OCI-LY7 (cell line): ENCODE data around the gene ANGPTL7. TPM values are rescaled to one million over a fixed set of nuclear protein-coding genes. Genes with fewer than 3 reads are reported as not detected.

Experiments
- BruUV-seq: library from RNA; stranded (reverse); fragments of 400-500 nt; replicated peaks from 2 replicates; lab custom pipeline; 2021; lab: Mats Ljungman, UMichigan
- CTCF ChIA-PET: fragments of 300-600 bp; sonication (Branson Sonifier 250); formaldehyde crosslinking; loops from one replicate; lab custom pipeline; 2022; ENCODE audit warnings: antibody characterized with exemption; ENCODE audit not compliant: unreplicated experiment; lab: Charles Lee
- POLR2A ChIA-PET: fragments of 300-600 bp; sonication (Branson Sonifier 250); formaldehyde crosslinking; loops from one replicate; lab custom pipeline; 2022; ENCODE audit warnings: antibody characterized with exemption; lab: Charles Lee
- DNase-seq: peaks from one replicate; pipeline ENCODE4 v3.0.0-alpha.2; 2015; ENCODE audit warnings: low spot score
- H2AFZ ChIP-seq: fragments of 200-600 bp; sonication (generic), shearing (Covaris generic); 2 replicates; pipeline ENCODE4 v1.6.1; 2014; ENCODE audit warnings: mild to moderate bottlenecking, antibody characterized with exemption, low read length, moderate library complexity
- H3K27ac ChIP-seq: fragments of 200-600 bp; sonication (generic); 2 replicates; pipeline ENCODE4 v1.5.1; 2014; ENCODE audit warnings: mixed run types, low read depth, mild to moderate bottlenecking, moderate library complexity, low read length, inconsistent platforms; ENCODE audit not compliant: poor library complexity, severe bottlenecking
- H3K36me3 ChIP-seq: fragments of 200-600 bp; sonication (generic); 2 replicates; pipeline ENCODE4 v1.6.1; 2014; ENCODE audit warnings: mild to moderate bottlenecking, antibody characterized with exemption, low read length, moderate library complexity, mixed read lengths; ENCODE audit not compliant: insufficient read depth
- H3K4me1 ChIP-seq: fragments of 200-600 bp; sonication (generic); 2 replicates; pipeline ENCODE4 v1.5.1; 2014; ENCODE audit warnings: mild to moderate bottlenecking, low read length; ENCODE audit not compliant: insufficient read depth, poor library complexity, severe bottlenecking
- H3K4me2 ChIP-seq: fragments of 200-600 bp; sonication (generic); 2 replicates; pipeline ENCODE4 v1.6.1; 2014; ENCODE audit warnings: mild to moderate bottlenecking, low read length
- H3K4me3 ChIP-seq: fragments of 200-600 bp; sonication (generic); 2 replicates; pipeline ENCODE4 v1.5.1; 2014; ENCODE audit warnings: mild to moderate bottlenecking, low read depth, low read length; ENCODE audit not compliant: poor library complexity, severe bottlenecking
- H3K79me2 ChIP-seq: fragments of 200-600 bp; sonication (generic); 2 replicates; pipeline ENCODE4 v1.6.1; 2016; ENCODE audit warnings: low read depth, mild to moderate bottlenecking, low read length, moderate library complexity, mixed read lengths; ENCODE audit not compliant: insufficient read depth
- H3K9me2 ChIP-seq: fragments of 200-600 bp; sonication (generic); 2 replicates; pipeline ENCODE4 v1.6.1; 2016; ENCODE audit warnings: mild to moderate bottlenecking, low read length, mixed read lengths; ENCODE audit not compliant: insufficient read depth
- H3K9me3 ChIP-seq: fragments of 200-600 bp; sonication (generic); 2 replicates; pipeline ENCODE4 v1.6.1; 2014; ENCODE audit warnings: mild to moderate bottlenecking, mixed run types, low read length, mixed read lengths
- H4K20me1 ChIP-seq: fragments of 200-600 bp; sonication (generic); 2 replicates; pipeline ENCODE4 v1.6.1; 2014; ENCODE audit warnings: mild to moderate bottlenecking, antibody characterized with exemption, low read length, moderate library complexity, mixed read lengths; ENCODE audit not compliant: insufficient read depth
- CTCF ChIP-seq: fragments of 200-600 bp; sonication (generic); conservative IDR thresholded peaks from 2 replicates; pipeline ENCODE4 v1.5.1; 2014; ENCODE audit warnings: mild to moderate bottlenecking, antibody characterized with exemption, low read length, moderate library complexity, mixed read lengths
- EZH2phosphoT487 ChIP-seq: fragments of 200-600 bp; sonication (generic); IDR thresholded peaks from 2 replicates; pipeline ENCODE4 v1.6.1; 2018; ENCODE audit warnings: low read depth, borderline replicate concordance, mild to moderate bottlenecking, mixed run types, antibody characterized with exemption, low read length, moderate library complexity, mixed read lengths
- intact Hi-C: fragments of 100-400 bp; cut with micrococcal nuclease; formaldehyde crosslinking; loops from one replicate; pipeline ENCODE4 v1.10.0; 2022; ENCODE audit not compliant: unreplicated experiment
- total RNA-seq, 2 experiments: library from RNA; depleted of rRNA in 1 of 2; stranded (reverse); fragments of >200 nt in 1 of 2; shearing (Covaris generic) in 1 of 2; gene quantifications; 2 replicates each; pipeline ENCODE4 v1.2.3, GENCODE V29; 2014 to 2022

Gene ANGPTL7
- total RNA-seq, 2 experiments from 2014 or later: not detected

- Histone ChIP-seq H2AFZ (no peak overlapping the region), H3K27ac (peak overlapping the region; percentile 86), H3K9me3 (no peaks in the 10 kb centered on the region), H3K79me2 (peaks cover 22% of the 10 kb centered on the region; the same call in 1 of the 2 replicates), H3K36me3 (peaks cover 92% of the 10 kb centered on the region), H3K4me1 (peaks cover 51% of the 10 kb centered on the region), H3K9me2 (no peaks in the 10 kb centered on the region), H3K4me2 (peak overlapping the region; percentile 56), H3K4me3 (peak overlapping the region; percentile 8), H4K20me1 (no peaks in the 10 kb centered on the region)
- TF ChIP-seq CTCF (no peak), EZH2phosphoT487 (no peak)
- peak; percentile 59 for DNase-seq
- intact Hi-C loops: no loop called here
- ChIA-PET POLR2A (interaction anchor here (1.0 to 1.8 kb wide), 5 partner anchors 10 to 131 kb away, joined by 3 to 6 read pairs (median 4); no protein-coding TSS in a partner anchor), CTCF (no interaction called here)
- no TSS peak for BruUV-seq
These were observed 40.0 kb downstream of the ANGPTL7 start for GRCh38 chr1:11229203-11229602.

- H3K9me3 ChIP-seq: no peaks in the 10 kb centered on the region
- no peak overlapping the region for H2AFZ ChIP-seq
- ChIA-PET POLR2A (interaction anchor here (0.6 to 1.4 kb wide), 2 partner anchors 7 to 487 kb away, joined by 3 read pairs; no protein-coding TSS in a partner anchor), CTCF (no interaction called here)
- no peak overlapping the region for H3K27ac ChIP-seq
- no peak for DNase-seq
- no peaks in the 10 kb centered on the region for H3K9me2 ChIP-seq
- intact Hi-C loops: no loop called here
- H3K79me2 ChIP-seq: no peaks in the 10 kb centered on the region
- no TSS peak for BruUV-seq
- H4K20me1 ChIP-seq: no peaks in the 10 kb centered on the region
- no peak for TF ChIP-seq EZH2phosphoT487
- TF ChIP-seq CTCF: no peak
- H3K4me3 ChIP-seq: no peak overlapping the region
- H3K4me1 ChIP-seq: peaks cover 17% of the 10 kb centered on the region
- peaks cover 100% of the 10 kb centered on the region for H3K36me3 ChIP-seq
- no peak overlapping the region for H3K4me2 ChIP-seq
These were observed 44.1 kb downstream of the ANGPTL7 start for GRCh38 chr1:11233208-11233607.

DNA sequence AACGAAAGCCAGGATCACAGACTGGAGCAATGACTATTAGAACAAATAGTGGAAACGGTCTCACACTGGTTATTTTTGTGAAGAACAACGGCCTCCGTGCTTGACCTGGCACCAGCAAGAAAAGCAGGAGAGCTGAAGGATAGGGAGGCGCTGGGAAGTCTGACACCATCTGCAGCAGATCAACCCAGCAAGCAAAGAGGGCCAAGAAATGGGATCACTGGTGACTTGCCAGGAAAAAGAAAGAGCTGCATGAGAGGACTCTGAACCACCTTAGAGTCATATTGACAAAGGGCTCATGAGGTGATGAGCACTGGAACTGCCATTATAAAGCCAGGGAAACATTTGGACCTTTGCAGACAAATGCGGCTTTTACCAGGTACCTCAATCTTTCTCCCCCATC, 48.2 kb downstream of the ANGPTL7 start:
- Histone ChIP-seq H3K27ac (no peak overlapping the region), H3K9me2 (no peaks in the 10 kb centered on the region), H3K4me2 (no peak overlapping the region), H3K79me2 (no peaks in the 10 kb centered on the region), H3K9me3 (no peaks in the 10 kb centered on the region), H3K36me3 (peaks cover 96% of the 10 kb centered on the region), H3K4me3 (no peak overlapping the region), H4K20me1 (no peaks in the 10 kb centered on the region), H2AFZ (no peak overlapping the region), H3K4me1 (peaks cover 5% of the 10 kb centered on the region)
- TF ChIP-seq EZH2phosphoT487: no peak
- no peak for TF ChIP-seq CTCF
- intact Hi-C loops: no loop called here
- no TSS peak for BruUV-seq
- no peak for DNase-seq
- CTCF ChIA-PET: interaction anchor here (0.6 kb wide), 1 partner anchor 413 kb away, joined by 3 read pairs; no protein-coding TSS in a partner anchor
- POLR2A ChIA-PET: interaction anchor here (0.6 kb wide), 1 partner anchor 1026 kb away, joined by 4 read pairs; no protein-coding TSS in a partner anchor
